GM12891 (cell line): ENCODE data around the gene OSM.

ENCODE experiments used
- POLR2A ChIP-seq: IDR thresholded peaks from 2 replicates; pipeline ENCODE4 v1.6.1; 2011; ENCODE audit warnings: low read depth, low read length, control low read depth
- POLR2AphosphoS5 ChIP-seq: IDR thresholded peaks from 2 replicates; pipeline ENCODE4 v1.6.1; 2011; ENCODE audit warnings: low read depth, low read length, control low read depth
- TAF1 ChIP-seq: IDR thresholded peaks from 2 replicates; pipeline ENCODE4 v1.6.1; 2011; ENCODE audit warnings: low read depth, low read length, control low read depth

DNA sequence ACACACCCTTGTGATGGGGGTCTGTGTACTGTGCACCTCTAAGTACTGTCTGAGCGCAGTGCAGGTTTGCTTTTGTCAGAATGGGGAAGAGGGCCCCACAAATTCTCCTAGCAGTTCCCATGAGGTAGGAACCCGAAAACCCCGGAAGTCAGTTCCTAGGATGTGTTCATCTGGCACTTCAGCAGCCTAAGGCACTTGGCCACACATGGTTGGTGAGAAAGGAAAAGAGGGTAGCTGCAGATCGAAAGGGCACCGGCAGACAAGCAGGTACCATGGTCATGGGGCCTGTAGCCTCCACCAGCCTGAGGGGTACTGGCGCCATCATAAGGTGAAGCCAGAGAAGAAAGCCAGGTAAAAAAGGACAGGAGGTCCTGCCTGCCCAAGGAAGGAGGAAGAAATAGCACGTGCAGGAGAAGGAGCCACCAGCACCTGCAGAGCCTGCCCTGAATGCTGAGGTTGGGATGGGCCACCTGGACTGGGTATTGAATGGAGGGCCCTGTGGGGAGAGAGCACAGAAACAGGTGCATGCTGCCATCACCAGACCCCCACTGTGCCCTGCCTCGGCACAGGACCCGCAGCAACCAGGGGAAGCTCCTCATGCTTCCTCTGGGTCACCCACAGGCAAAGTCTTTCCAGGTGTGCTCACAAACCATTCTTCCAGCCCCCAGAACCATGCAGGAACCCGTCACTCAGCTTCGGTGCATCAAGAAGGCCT lies 30.8 kb upstream of the OSM start:
- no peak for TF ChIP-seq POLR2A
- no peak for TF ChIP-seq POLR2AphosphoS5
- no peak for TF ChIP-seq TAF1
